Activated naive CD4-positive, alpha-beta T cell treated with anti-CD3 and anti-CD28 coated beads, Interleukin-2, amount 50 U/mL, for 16 hours (primary cell): Measurements from ENCODE around the gene ASB15.

Experiments used
- DNase-seq: peaks from one replicate; pipeline ENCODE4 v3.0.0-alpha.2; 2020

The ASB15 gene

GRCh38 chr7:123637878-123638277 lies 36.3 kb downstream of the ASB15 start:
- no peak for DNase-seq

GRCh38 chr7:123639631-123640030 lies 38.0 kb downstream of the ASB15 start:
- DNase-seq: no peak

GRCh38 chr7:123640583-123640982 lies 39.0 kb downstream of the ASB15 start:
- no peak for DNase-seq

- no peak for DNase-seq
These were observed 40.3 kb downstream of the ASB15 start for GRCh38 chr7:123641901-123642300.

GRCh38 chr7:123643495-123644441 lies 42.1 kb downstream of the ASB15 start:
- DNase-seq: no peak

GRCh38 chr7:123645516-123645915 lies 43.9 kb downstream of the ASB15 start:
- DNase-seq: no peak

- no peak for DNase-seq
These were observed 45.6 kb downstream of the ASB15 start for GRCh38 chr7:123647106-123647730.

GRCh38 chr7:123649964-123650363 lies 48.3 kb downstream of the ASB15 start:
- DNase-seq: no peak

- no peak for DNase-seq
These were observed 49.0 kb downstream of the ASB15 start for GRCh38 chr7:123650595-123650994.

- DNase-seq: no peak
These were observed 50.8 kb downstream of the ASB15 start for GRCh38 chr7:123652406-123652805.

- DNase-seq: no peak
These were observed 51.5 kb downstream of the ASB15 start for GRCh38 chr7:123653162-123653561.

GRCh38 chr7:123655614-123656013 lies 54.0 kb downstream of the ASB15 start, which contains the start of gene LMOD2:
TSS of gene LMOD2 (plus strand) at chr7:123655866. CDS start at chr7:123655964, 98 bp downstream.
- DNase-seq: no peak

- DNase-seq: no peak
These were observed 55.1 kb downstream of the ASB15 start for GRCh38 chr7:123656544-123657303.

- DNase-seq: no peak
These were observed 55.7 kb downstream of the ASB15 start for GRCh38 chr7:123657304-123657685.

- DNase-seq: no peak
These were observed 56.4 kb downstream of the ASB15 start for GRCh38 chr7:123658023-123658422.

GRCh38 chr7:123660514-123661354 lies 59.1 kb downstream of the ASB15 start:
- no peak for DNase-seq

- DNase-seq: no peak
These were observed 60.1 kb downstream of the ASB15 start for GRCh38 chr7:123661765-123662164.

- no peak for DNase-seq
These were observed 60.7 kb downstream of the ASB15 start for GRCh38 chr7:123662293-123662692.

- no peak for DNase-seq
These were observed 61.1 kb downstream of the ASB15 start for GRCh38 chr7:123662755-123663154.

GRCh38 chr7:123663200-123663599 lies 61.6 kb downstream of the ASB15 start:
- DNase-seq: no peak

- DNase-seq: no peak
These were observed 63.5 kb downstream of the ASB15 start for GRCh38 chr7:123665157-123665556.

- DNase-seq: no peak
These were observed 64.3 kb downstream of the ASB15 start for GRCh38 chr7:123665896-123666295.
